Measurements from ENCODE around the gene ENOX1. TPM values are rescaled to one million over a fixed set of nuclear protein-coding genes. Genes with fewer than 3 reads are reported as not detected.

Gene ENOX1
- total and polyA plus RNA-seq, 2 of the 8 experiments (the other 6 are each of a cell fraction or from before 2014, with no cell fraction given) = 0.23 to 0.37 TPM

- Histone ChIP-seq H3K27ac (ENCODE audit: low read depth, low read length) (no peak overlapping the region), H3K27me3 (replicated peaks in 1 of 4; ENCODE audit: control insufficient read depth in 3 of 4, extremely low read depth in 1 of 4, insufficient read depth in 3 of 4, low read length in 3 of 4) (no peaks in the 10 kb centered on the region), H2BK5ac (ENCODE audit: low read depth, low read length) (no peak overlapping the region), H4K8ac (ENCODE audit: extremely low read depth, insufficient read depth, low read length) (no peak overlapping the region), H3K79me2 (ENCODE audit: control insufficient read depth in 1 of 2, insufficient read depth in 2 of 2, low read length in 2 of 2) (no peaks in the 10 kb centered on the region), H2BK15ac (ENCODE audit: low read length) (no peak overlapping the region), H3K56ac (replicated peaks; ENCODE audit: insufficient read length, low read depth, low read length) (no peak overlapping the region), H3K9me3 (ENCODE audit: insufficient read depth in 2 of 2, low read depth in 1 of 2, low read length in 1 of 2) (no peaks in the 10 kb centered on the region), H4K5ac (ENCODE audit: insufficient read length, low read depth, low read length) (no peak overlapping the region), H3K4me2 (ENCODE audit: insufficient read depth in 1 of 2, low read depth in 2 of 2, low read length in 2 of 2) (no peak overlapping the region), H2BK20ac (ENCODE audit: low read length) (no peak overlapping the region), H4K20me1 (replicated peaks in 1 of 2; ENCODE audit: control insufficient read depth in 1 of 2, insufficient read depth in 2 of 2, low read length in 2 of 2) (no peaks in the 10 kb centered on the region), H3K14ac (ENCODE audit: insufficient read length) (no peak overlapping the region), H3K9ac (replicated peaks in 1 of 4; ENCODE audit: extremely low read depth in 1 of 4, low read depth in 3 of 4, low read length in 3 of 4) (no peak overlapping the region), H3K4me1 (replicated peaks in 1 of 4; ENCODE audit: control insufficient read depth in 3 of 4, insufficient read depth in 4 of 4, low read length in 3 of 4) (no peaks in the 10 kb centered on the region; a peak in 1 of 7 replicates), H4K91ac (replicated peaks; ENCODE audit: insufficient read length, low read length) (no peak overlapping the region), H3K23ac (ENCODE audit: insufficient read length) (no peak overlapping the region), H3K4ac (replicated peaks; ENCODE audit: insufficient read length, low read depth, low read length) (no peak overlapping the region), H2BK120ac (replicated peaks; ENCODE audit: low read depth, low read length) (no peak overlapping the region), H2BK12ac (ENCODE audit: low read depth, low read length) (no peak overlapping the region), H3K79me1 (ENCODE audit: low read depth, low read length) (no peaks in the 10 kb centered on the region), H3K4me3 (ENCODE audit: extremely low read depth in 1 of 4, insufficient read depth in 2 of 4, low read depth in 3 of 4, low read length in 4 of 4) (no peak overlapping the region), H3K18ac (ENCODE audit: extremely low read depth, low read length) (no peak overlapping the region), H2AK5ac (ENCODE audit: low read depth, low read length) (no peak overlapping the region), H3K23me2 (ENCODE audit: low read depth, low read length) (no peaks in the 10 kb centered on the region), H2AFZ (ENCODE audit: low read length) (no peak overlapping the region), H3K36me3 (ENCODE audit: control insufficient read depth in 2 of 4, insufficient read depth in 4 of 4, low read length in 3 of 4) (no peaks in the 10 kb centered on the region)
- ChIA-PET POLR2A (ENCODE audit: partially characterized antibody) (no interaction called here), CTCF (ENCODE audit: partially characterized antibody) (interaction anchor here (1.3 kb wide), 1 partner anchor 11 kb away, joined by 3 read pairs; no protein-coding TSS in a partner anchor)
- DNase-seq (ENCODE audit: low read depth in 1 of 2, low spot score in 2 of 2) (no peak), FAIRE-seq (peak; percentile 7)
- WGBS, 2 experiments (ENCODE audit: extremely low coverage in 1 of 2, insufficient coverage in 1 of 2, insufficient read length in 1 of 2, insufficient replicate concordance in 2 of 2, low coverage in 1 of 2, low lambda C conversion rate in 2 of 2, missing lambda C conversion rate in 1 of 2) = 90% methylated on average over 3 of the region's 3 CpGs; no CpG with 5 or more reads in 1 of the 2 experiments
- TF ChIP-seq KDM4A (IDR thresholded peaks at IDR 0.05; ENCODE audit: low read depth, low read length, severe bottlenecking) (no peak), CTBP2 (IDR thresholded peaks at IDR 0.05; ENCODE audit: borderline replicate concordance, insufficient read depth, insufficient read length, low read length) (no peak), TBP (IDR thresholded peaks at IDR 0.05; ENCODE audit: low read depth, low read length) (no peak), ZNF274 (IDR thresholded peaks at IDR 0.05; ENCODE audit: borderline replicate concordance, extremely low read depth, low read length) (no peak), SIN3A (conservative IDR thresholded peaks at IDR 0.05 in 1 of 2, IDR thresholded peaks at IDR 0.05 in 1 of 2; ENCODE audit: low read depth in 1 of 2, low read length in 2 of 2) (no peak), EGR1 (IDR thresholded peaks at IDR 0.05; ENCODE audit: borderline replicate concordance, low read depth, low read length) (no peak), POU5F1 (IDR thresholded peaks at IDR 0.05; ENCODE audit: low read depth, low read length) (no peak), NANOG (IDR thresholded peaks at IDR 0.05; ENCODE audit: insufficient read depth, low read depth, low read length, poor library complexity, severe bottlenecking) (no peak), CHD1 (IDR thresholded peaks at IDR 0.05; ENCODE audit: low read depth, low read length) (no peak), JUN (IDR thresholded peaks at IDR 0.05; ENCODE audit: low read depth, low read length) (no peak)
Measured at GRCh38 chr13:43464578-43465264, 322.1 kb downstream of the ENOX1 start.

Measured in H1 (cell line).